WTC11 (cell line): ENCODE measurements around the gene MTTP. TPM values are rescaled to one million over a fixed set of nuclear protein-coding genes. Genes with fewer than 3 reads are reported as not detected.

Source experiments
- AFF4 ChIP-seq: sonication (generic); formaldehyde crosslinking; IDR thresholded peaks from 2 replicates; pipeline ENCODE4 v1.8.1; 2023; ENCODE audit warnings: mild to moderate bottlenecking, missing genetic modification reagents, borderline replicate concordance
- FOXJ3 ChIP-seq: sonication (generic); formaldehyde crosslinking; IDR thresholded peaks from 2 replicates; pipeline ENCODE4 v1.9.0; 2021; ENCODE audit warnings: missing genetic modification reagents, mild to moderate bottlenecking, borderline replicate concordance
- MLX ChIP-seq: sonication (generic); formaldehyde crosslinking; IDR thresholded peaks from 2 replicates; pipeline ENCODE4 v1.8.1; 2023; ENCODE audit warnings: mild to moderate bottlenecking, missing genetic modification reagents, moderate library complexity
- NR3C1 ChIP-seq: sonication (generic); formaldehyde crosslinking; conservative IDR thresholded peaks from 2 replicates; pipeline ENCODE4 v1.8.1; 2023; ENCODE audit warnings: low read depth, mild to moderate bottlenecking, missing genetic modification reagents
- PRRX2 ChIP-seq: fragments of 250-450 bp; sonication (Bioruptor Pico); IDR thresholded peaks from 2 replicates; pipeline ENCODE4 v1.8.0; 2021; ENCODE audit warnings: mild to moderate bottlenecking
- SP1 ChIP-seq: sonication (generic); formaldehyde crosslinking; conservative IDR thresholded peaks from 2 replicates; pipeline ENCODE4 v1.8.1; 2022; ENCODE audit warnings: missing genetic modification reagents
- TEAD1 ChIP-seq: sonication (generic); formaldehyde crosslinking; IDR thresholded peaks from 2 replicates; pipeline ENCODE4 v1.8.0; 2022; ENCODE audit warnings: mild to moderate bottlenecking, missing genetic modification reagents
- USF2 ChIP-seq: sonication (generic); formaldehyde crosslinking; IDR thresholded peaks from 2 replicates; pipeline ENCODE4 v1.8.1; 2023; ENCODE audit warnings: mild to moderate bottlenecking, missing genetic modification reagents, moderate library complexity
- ZBTB43 ChIP-seq: sonication (generic); formaldehyde crosslinking; IDR thresholded peaks from 2 replicates; pipeline ENCODE4 v1.8.1; 2023; ENCODE audit warnings: mild to moderate bottlenecking, missing genetic modification reagents
- ZNF121 ChIP-seq: sonication (generic); formaldehyde crosslinking; IDR thresholded peaks from 2 replicates; pipeline ENCODE4 v1.8.0; 2023; ENCODE audit warnings: missing genetic modification reagents
- ZNF423 ChIP-seq: fragments of 250-450 bp; sonication (Bioruptor Pico); IDR thresholded peaks from 2 replicates; pipeline ENCODE4 v2.1.2; 2022; ENCODE audit warnings: mild to moderate bottlenecking, moderate library complexity
- total RNA-seq: library from RNA; stranded (reverse); gene quantifications from 3 replicates; pipeline ENCODE4 v1.2.3, GENCODE V29; 2021
- TF ChIP-seq, protein P1 (sequence below): fragments of 250-450 bp; sonication (Bioruptor Pico); IDR thresholded peaks from 2 replicates; pipeline ENCODE4 v1.9.0; 2021; ENCODE audit warnings: mild to moderate bottlenecking
- TF ChIP-seq, protein P2 (sequence below): sonication (generic); formaldehyde crosslinking; IDR thresholded peaks from 2 replicates; pipeline ENCODE4 v1.8.0; 2022; ENCODE audit warnings: mild to moderate bottlenecking, missing genetic modification reagents
- TF ChIP-seq, protein P3 (sequence below): fragments of 250-450 bp; sonication (Bioruptor Pico); IDR thresholded peaks from 2 replicates; pipeline ENCODE4 v1.9.0; 2021; ENCODE audit warnings: mild to moderate bottlenecking
- TF ChIP-seq, protein P4 (sequence below): fragments of 200-600 bp; IDR thresholded peaks from 2 replicates; pipeline ENCODE4 v1.8.0; 2022; ENCODE audit warnings: antibody characterized with exemption
- TF ChIP-seq, protein P5 (sequence below): fragments of 250-450 bp; sonication (Bioruptor Pico); IDR thresholded peaks from 2 replicates; pipeline ENCODE4 v1.8.0; 2021; ENCODE audit warnings: mild to moderate bottlenecking
- TF ChIP-seq, protein P6 (sequence below): sonication (generic); formaldehyde crosslinking; conservative IDR thresholded peaks from 2 replicates; pipeline ENCODE4 v1.8.1; 2023; ENCODE audit warnings: mild to moderate bottlenecking, low read depth, missing genetic modification reagents, moderate library complexity

MTTP gene
- total RNA-seq, 1 experiment from 2014 or later, result 0.26 TPM

- TF ChIP-seq, protein P1, sequence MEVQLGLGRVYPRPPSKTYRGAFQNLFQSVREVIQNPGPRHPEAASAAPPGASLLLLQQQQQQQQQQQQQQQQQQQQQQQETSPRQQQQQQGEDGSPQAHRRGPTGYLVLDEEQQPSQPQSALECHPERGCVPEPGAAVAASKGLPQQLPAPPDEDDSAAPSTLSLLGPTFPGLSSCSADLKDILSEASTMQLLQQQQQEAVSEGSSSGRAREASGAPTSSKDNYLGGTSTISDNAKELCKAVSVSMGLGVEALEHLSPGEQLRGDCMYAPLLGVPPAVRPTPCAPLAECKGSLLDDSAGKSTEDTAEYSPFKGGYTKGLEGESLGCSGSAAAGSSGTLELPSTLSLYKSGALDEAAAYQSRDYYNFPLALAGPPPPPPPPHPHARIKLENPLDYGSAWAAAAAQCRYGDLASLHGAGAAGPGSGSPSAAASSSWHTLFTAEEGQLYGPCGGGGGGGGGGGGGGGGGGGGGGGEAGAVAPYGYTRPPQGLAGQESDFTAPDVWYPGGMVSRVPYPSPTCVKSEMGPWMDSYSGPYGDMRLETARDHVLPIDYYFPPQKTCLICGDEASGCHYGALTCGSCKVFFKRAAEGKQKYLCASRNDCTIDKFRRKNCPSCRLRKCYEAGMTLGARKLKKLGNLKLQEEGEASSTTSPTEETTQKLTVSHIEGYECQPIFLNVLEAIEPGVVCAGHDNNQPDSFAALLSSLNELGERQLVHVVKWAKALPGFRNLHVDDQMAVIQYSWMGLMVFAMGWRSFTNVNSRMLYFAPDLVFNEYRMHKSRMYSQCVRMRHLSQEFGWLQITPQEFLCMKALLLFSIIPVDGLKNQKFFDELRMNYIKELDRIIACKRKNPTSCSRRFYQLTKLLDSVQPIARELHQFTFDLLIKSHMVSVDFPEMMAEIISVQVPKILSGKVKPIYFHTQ (CRISPR knock-in tag), result no peak
- TF ChIP-seq, protein P2, sequence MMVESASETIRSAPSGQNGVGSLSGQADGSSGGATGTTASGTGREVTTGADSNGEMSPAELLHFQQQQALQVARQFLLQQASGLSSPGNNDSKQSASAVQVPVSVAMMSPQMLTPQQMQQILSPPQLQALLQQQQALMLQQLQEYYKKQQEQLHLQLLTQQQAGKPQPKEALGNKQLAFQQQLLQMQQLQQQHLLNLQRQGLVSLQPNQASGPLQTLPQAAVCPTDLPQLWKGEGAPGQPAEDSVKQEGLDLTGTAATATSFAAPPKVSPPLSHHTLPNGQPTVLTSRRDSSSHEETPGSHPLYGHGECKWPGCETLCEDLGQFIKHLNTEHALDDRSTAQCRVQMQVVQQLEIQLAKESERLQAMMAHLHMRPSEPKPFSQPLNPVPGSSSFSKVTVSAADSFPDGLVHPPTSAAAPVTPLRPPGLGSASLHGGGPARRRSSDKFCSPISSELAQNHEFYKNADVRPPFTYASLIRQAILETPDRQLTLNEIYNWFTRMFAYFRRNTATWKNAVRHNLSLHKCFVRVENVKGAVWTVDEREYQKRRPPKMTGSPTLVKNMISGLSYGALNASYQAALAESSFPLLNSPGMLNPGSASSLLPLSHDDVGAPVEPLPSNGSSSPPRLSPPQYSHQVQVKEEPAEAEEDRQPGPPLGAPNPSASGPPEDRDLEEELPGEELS, result no peak
- TF ChIP-seq ZNF121 (no peak), ZNF423 (CRISPR knock-in tag) (no peak), USF2 (CRISPR knock-in tag) (no peak), PRRX2 (CRISPR knock-in tag) (no peak), MLX (CRISPR knock-in tag) (no peak), ZBTB43 (CRISPR knock-in tag) (no peak), NR3C1 (CRISPR knock-in tag) (no peak), TEAD1 (no peak), SP1 (CRISPR knock-in tag) (peak; percentile 76), FOXJ3 (CRISPR knock-in tag) (no peak), AFF4 (CRISPR knock-in tag) (no peak)
- TF ChIP-seq, protein P3, sequence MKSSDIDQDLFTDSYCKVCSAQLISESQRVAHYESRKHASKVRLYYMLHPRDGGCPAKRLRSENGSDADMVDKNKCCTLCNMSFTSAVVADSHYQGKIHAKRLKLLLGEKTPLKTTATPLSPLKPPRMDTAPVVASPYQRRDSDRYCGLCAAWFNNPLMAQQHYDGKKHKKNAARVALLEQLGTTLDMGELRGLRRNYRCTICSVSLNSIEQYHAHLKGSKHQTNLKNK, result no peak
- TF ChIP-seq, protein P4, sequence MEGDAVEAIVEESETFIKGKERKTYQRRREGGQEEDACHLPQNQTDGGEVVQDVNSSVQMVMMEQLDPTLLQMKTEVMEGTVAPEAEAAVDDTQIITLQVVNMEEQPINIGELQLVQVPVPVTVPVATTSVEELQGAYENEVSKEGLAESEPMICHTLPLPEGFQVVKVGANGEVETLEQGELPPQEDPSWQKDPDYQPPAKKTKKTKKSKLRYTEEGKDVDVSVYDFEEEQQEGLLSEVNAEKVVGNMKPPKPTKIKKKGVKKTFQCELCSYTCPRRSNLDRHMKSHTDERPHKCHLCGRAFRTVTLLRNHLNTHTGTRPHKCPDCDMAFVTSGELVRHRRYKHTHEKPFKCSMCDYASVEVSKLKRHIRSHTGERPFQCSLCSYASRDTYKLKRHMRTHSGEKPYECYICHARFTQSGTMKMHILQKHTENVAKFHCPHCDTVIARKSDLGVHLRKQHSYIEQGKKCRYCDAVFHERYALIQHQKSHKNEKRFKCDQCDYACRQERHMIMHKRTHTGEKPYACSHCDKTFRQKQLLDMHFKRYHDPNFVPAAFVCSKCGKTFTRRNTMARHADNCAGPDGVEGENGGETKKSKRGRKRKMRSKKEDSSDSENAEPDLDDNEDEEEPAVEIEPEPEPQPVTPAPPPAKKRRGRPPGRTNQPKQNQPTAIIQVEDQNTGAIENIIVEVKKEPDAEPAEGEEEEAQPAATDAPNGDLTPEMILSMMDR, result no peak
- TF ChIP-seq, protein P5, sequence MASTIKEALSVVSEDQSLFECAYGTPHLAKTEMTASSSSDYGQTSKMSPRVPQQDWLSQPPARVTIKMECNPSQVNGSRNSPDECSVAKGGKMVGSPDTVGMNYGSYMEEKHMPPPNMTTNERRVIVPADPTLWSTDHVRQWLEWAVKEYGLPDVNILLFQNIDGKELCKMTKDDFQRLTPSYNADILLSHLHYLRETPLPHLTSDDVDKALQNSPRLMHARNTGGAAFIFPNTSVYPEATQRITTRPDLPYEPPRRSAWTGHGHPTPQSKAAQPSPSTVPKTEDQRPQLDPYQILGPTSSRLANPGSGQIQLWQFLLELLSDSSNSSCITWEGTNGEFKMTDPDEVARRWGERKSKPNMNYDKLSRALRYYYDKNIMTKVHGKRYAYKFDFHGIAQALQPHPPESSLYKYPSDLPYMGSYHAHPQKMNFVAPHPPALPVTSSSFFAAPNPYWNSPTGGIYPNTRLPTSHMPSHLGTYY (CRISPR knock-in tag), result no peak
- TF ChIP-seq, protein P6, sequence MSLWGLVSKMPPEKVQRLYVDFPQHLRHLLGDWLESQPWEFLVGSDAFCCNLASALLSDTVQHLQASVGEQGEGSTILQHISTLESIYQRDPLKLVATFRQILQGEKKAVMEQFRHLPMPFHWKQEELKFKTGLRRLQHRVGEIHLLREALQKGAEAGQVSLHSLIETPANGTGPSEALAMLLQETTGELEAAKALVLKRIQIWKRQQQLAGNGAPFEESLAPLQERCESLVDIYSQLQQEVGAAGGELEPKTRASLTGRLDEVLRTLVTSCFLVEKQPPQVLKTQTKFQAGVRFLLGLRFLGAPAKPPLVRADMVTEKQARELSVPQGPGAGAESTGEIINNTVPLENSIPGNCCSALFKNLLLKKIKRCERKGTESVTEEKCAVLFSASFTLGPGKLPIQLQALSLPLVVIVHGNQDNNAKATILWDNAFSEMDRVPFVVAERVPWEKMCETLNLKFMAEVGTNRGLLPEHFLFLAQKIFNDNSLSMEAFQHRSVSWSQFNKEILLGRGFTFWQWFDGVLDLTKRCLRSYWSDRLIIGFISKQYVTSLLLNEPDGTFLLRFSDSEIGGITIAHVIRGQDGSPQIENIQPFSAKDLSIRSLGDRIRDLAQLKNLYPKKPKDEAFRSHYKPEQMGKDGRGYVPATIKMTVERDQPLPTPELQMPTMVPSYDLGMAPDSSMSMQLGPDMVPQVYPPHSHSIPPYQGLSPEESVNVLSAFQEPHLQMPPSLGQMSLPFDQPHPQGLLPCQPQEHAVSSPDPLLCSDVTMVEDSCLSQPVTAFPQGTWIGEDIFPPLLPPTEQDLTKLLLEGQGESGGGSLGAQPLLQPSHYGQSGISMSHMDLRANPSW, result no peak
These were observed 11.1 kb upstream of the MTTP start, which contains the start of gene TRMT10A (continued) for GRCh38 chr4:99563310-99564186.
